K562 (cell line): ENCODE results near the gene TMEM150C. TPM values are rescaled to one million over a fixed set of nuclear protein-coding genes. Genes with fewer than 3 reads are reported as not detected.

Experiments used
- CBX2 ChIP-seq: fragments of 200-600 bp; sonication (generic); IDR thresholded peaks from one replicate; pipeline ENCODE4 v1.6.1; 2012; ENCODE audit warnings: mild to moderate bottlenecking, low read length, inconsistent platforms; ENCODE audit not compliant: insufficient read depth, poor library complexity, severe bottlenecking
- NCOA2 ChIP-seq, 2 experiments: fragments of 450-650 bp; IDR thresholded peaks; 2 replicates each; pipeline ENCODE4 v1.6.1; 2018; ENCODE audit warnings: mild to moderate bottlenecking in 2 of 2, moderate library complexity in 1 of 2; ENCODE audit not compliant: partially characterized antibody in 2 of 2
- PHF20 ChIP-seq: fragments of 450-650 bp; IDR thresholded peaks from 2 replicates; pipeline ENCODE4 v1.6.1; 2018; ENCODE audit not compliant: partially characterized antibody
- POLR2AphosphoS2 ChIP-seq: IDR thresholded peaks from 2 replicates; pipeline ENCODE4 v1.6.1; 2012; ENCODE audit warnings: low read length, improper control_type of control experiment
- RAD21 ChIP-seq, 2 experiments: fragments of 250-450 bp in 1 of 2; fragments of 450-650 bp in 1 of 2; sonication (Bioruptor Pico) in 1 of 2; formaldehyde crosslinking in 1 of 2; IDR thresholded peaks in 1 of 2; conservative IDR thresholded peaks in 1 of 2; 2 replicates each; pipeline versions ENCODE4 v1.4.0 to v1.8.0; 2020 to 2022; ENCODE audit warnings: mild to moderate bottlenecking in 2 of 2, moderate library complexity in 1 of 2
- TAF7 ChIP-seq: fragments of 450-650 bp; IDR thresholded peaks from 2 replicates; pipeline ENCODE4 v1.6.1; 2016; ENCODE audit warnings: missing genetic modification characterization, missing compliant biosample characterization
- TFAM ChIP-seq: fragments of 250-450 bp; sonication (Bioruptor Pico); conservative IDR thresholded peaks from 2 replicates; pipeline ENCODE4 v1.5.0; 2021; ENCODE audit warnings: mild to moderate bottlenecking, moderate library complexity
- polyA plus RNA-seq, 8 experiments: library from polyadenylated mRNA; depleted of rRNA in 4 of 8; stranded (reverse) in 5 of 8; unstranded in 3 of 8; fragments of >200 nt; fragmentation: Nextera tagmentation in 2 of 8; fragmentation: Illumina TruSeq in 1 of 8; extraction: Ambion mirVana in 2 of 8; extraction: Trizol in 1 of 8; gene quantifications; 2 replicates each; pipeline versions ENCODE4 v1.2.1 to v1.2.3, GENCODE V29; 2011 to 2014; ENCODE audit warnings: inconsistent platforms in 1 of 8, missing spikeins in 1 of 8
- total RNA-seq, 7 experiments: library from RNA; depleted of rRNA in 6 of 7; stranded (reverse); fragments of >200 nt in 6 of 7; fragmentation: Illumina TruSeq in 2 of 7; extraction: Trizol in 2 of 7; gene quantifications; 2 replicates each; pipeline versions ENCODE4 v1.2.1 to v1.2.3, GENCODE V29; 2011 to 2021; ENCODE audit warnings: low replicate concordance in 1 of 7
- TF ChIP-seq, protein P1 (sequence below): fragments of 450-650 bp; IDR thresholded peaks from 2 replicates; pipeline ENCODE4 v1.6.1; 2016; ENCODE audit warnings: mild to moderate bottlenecking, moderate library complexity
- TF ChIP-seq, protein P2 (sequence below), 2 experiments: IDR thresholded peaks; 2 replicates each; pipeline ENCODE4 v1.6.1; 2012; ENCODE audit warnings: improper control_type of control experiment in 2 of 2, low read depth in 2 of 2, low read length in 2 of 2, borderline replicate concordance in 1 of 2

The TMEM150C gene
- total and polyA plus RNA-seq, 9 of the 15 experiments (the other 6 are each of a cell fraction or from before 2014, with no cell fraction given) = 0.07 TPM; not detected in 8

GRCh38 chr4:82553020-82553419 lies 8.8 kb downstream of the TMEM150C start (continued):
- TF ChIP-seq, protein P1, sequence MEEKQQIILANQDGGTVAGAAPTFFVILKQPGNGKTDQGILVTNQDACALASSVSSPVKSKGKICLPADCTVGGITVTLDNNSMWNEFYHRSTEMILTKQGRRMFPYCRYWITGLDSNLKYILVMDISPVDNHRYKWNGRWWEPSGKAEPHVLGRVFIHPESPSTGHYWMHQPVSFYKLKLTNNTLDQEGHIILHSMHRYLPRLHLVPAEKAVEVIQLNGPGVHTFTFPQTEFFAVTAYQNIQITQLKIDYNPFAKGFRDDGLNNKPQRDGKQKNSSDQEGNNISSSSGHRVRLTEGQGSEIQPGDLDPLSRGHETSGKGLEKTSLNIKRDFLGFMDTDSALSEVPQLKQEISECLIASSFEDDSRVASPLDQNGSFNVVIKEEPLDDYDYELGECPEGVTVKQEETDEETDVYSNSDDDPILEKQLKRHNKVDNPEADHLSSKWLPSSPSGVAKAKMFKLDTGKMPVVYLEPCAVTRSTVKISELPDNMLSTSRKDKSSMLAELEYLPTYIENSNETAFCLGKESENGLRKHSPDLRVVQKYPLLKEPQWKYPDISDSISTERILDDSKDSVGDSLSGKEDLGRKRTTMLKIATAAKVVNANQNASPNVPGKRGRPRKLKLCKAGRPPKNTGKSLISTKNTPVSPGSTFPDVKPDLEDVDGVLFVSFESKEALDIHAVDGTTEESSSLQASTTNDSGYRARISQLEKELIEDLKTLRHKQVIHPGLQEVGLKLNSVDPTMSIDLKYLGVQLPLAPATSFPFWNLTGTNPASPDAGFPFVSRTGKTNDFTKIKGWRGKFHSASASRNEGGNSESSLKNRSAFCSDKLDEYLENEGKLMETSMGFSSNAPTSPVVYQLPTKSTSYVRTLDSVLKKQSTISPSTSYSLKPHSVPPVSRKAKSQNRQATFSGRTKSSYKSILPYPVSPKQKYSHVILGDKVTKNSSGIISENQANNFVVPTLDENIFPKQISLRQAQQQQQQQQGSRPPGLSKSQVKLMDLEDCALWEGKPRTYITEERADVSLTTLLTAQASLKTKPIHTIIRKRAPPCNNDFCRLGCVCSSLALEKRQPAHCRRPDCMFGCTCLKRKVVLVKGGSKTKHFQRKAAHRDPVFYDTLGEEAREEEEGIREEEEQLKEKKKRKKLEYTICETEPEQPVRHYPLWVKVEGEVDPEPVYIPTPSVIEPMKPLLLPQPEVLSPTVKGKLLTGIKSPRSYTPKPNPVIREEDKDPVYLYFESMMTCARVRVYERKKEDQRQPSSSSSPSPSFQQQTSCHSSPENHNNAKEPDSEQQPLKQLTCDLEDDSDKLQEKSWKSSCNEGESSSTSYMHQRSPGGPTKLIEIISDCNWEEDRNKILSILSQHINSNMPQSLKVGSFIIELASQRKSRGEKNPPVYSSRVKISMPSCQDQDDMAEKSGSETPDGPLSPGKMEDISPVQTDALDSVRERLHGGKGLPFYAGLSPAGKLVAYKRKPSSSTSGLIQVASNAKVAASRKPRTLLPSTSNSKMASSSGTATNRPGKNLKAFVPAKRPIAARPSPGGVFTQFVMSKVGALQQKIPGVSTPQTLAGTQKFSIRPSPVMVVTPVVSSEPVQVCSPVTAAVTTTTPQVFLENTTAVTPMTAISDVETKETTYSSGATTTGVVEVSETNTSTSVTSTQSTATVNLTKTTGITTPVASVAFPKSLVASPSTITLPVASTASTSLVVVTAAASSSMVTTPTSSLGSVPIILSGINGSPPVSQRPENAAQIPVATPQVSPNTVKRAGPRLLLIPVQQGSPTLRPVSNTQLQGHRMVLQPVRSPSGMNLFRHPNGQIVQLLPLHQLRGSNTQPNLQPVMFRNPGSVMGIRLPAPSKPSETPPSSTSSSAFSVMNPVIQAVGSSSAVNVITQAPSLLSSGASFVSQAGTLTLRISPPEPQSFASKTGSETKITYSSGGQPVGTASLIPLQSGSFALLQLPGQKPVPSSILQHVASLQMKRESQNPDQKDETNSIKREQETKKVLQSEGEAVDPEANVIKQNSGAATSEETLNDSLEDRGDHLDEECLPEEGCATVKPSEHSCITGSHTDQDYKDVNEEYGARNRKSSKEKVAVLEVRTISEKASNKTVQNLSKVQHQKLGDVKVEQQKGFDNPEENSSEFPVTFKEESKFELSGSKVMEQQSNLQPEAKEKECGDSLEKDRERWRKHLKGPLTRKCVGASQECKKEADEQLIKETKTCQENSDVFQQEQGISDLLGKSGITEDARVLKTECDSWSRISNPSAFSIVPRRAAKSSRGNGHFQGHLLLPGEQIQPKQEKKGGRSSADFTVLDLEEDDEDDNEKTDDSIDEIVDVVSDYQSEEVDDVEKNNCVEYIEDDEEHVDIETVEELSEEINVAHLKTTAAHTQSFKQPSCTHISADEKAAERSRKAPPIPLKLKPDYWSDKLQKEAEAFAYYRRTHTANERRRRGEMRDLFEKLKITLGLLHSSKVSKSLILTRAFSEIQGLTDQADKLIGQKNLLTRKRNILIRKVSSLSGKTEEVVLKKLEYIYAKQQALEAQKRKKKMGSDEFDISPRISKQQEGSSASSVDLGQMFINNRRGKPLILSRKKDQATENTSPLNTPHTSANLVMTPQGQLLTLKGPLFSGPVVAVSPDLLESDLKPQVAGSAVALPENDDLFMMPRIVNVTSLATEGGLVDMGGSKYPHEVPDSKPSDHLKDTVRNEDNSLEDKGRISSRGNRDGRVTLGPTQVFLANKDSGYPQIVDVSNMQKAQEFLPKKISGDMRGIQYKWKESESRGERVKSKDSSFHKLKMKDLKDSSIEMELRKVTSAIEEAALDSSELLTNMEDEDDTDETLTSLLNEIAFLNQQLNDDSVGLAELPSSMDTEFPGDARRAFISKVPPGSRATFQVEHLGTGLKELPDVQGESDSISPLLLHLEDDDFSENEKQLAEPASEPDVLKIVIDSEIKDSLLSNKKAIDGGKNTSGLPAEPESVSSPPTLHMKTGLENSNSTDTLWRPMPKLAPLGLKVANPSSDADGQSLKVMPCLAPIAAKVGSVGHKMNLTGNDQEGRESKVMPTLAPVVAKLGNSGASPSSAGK = no peak
- TF ChIP-seq TAF7 (tag) (no peak), RAD21 (CRISPR knock-in tag; conservative IDR thresholded peaks at IDR 0.05 in 1 of 2, IDR thresholded peaks at IDR 0.05 in 1 of 2) (no peak), TFAM (no peak), PHF20 (no peak), NCOA2 (IDR thresholded peaks at IDR 0.05; ENCODE audit: partially characterized antibody in 2 of 2) (no peak), POLR2AphosphoS2 (no peak), CBX2 (no peak)
- TF ChIP-seq, protein P2, sequence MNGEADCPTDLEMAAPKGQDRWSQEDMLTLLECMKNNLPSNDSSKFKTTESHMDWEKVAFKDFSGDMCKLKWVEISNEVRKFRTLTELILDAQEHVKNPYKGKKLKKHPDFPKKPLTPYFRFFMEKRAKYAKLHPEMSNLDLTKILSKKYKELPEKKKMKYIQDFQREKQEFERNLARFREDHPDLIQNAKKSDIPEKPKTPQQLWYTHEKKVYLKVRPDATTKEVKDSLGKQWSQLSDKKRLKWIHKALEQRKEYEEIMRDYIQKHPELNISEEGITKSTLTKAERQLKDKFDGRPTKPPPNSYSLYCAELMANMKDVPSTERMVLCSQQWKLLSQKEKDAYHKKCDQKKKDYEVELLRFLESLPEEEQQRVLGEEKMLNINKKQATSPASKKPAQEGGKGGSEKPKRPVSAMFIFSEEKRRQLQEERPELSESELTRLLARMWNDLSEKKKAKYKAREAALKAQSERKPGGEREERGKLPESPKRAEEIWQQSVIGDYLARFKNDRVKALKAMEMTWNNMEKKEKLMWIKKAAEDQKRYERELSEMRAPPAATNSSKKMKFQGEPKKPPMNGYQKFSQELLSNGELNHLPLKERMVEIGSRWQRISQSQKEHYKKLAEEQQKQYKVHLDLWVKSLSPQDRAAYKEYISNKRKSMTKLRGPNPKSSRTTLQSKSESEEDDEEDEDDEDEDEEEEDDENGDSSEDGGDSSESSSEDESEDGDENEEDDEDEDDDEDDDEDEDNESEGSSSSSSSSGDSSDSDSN (IDR thresholded peaks at IDR 0.05; ENCODE audit: borderline replicate concordance in 1 of 2, low read depth in 2 of 2, low read length in 2 of 2) = no peak
